H1 (cell line): ENCODE data around the gene MRRF.

Experiments
- CEBPB ChIP-seq: IDR thresholded peaks from 2 replicates; pipeline ENCODE4 v1.6.1; 2012; ENCODE audit warnings: low read depth, low read length
- PHF8 ChIP-seq: fragments of 200-600 bp; sonication (generic); conservative IDR thresholded peaks from 2 replicates; pipeline ENCODE4 v1.7.1; 2012; ENCODE audit warnings: low read depth, mild to moderate bottlenecking, inconsistent platforms, low read length, moderate library complexity
- SP1 ChIP-seq: IDR thresholded peaks from 2 replicates; pipeline ENCODE4 v1.6.1; 2011; ENCODE audit warnings: low read depth, low read length
- YY1 ChIP-seq: IDR thresholded peaks from 2 replicates; pipeline ENCODE4 v1.6.1; 2011; ENCODE audit warnings: low read depth, mild to moderate bottlenecking, low read length
- TF ChIP-seq, protein P1 (sequence below): IDR thresholded peaks from 2 replicates; pipeline ENCODE4 v1.6.1; 2012; ENCODE audit warnings: low read length, inconsistent platforms
- TF ChIP-seq, protein P2 (sequence below), 3 experiments: IDR thresholded peaks; 1 replicate in 2 of 3; 2 replicates in 1 of 3; pipeline versions ENCODE4 v1.5.1 to v1.6.1; 2011; ENCODE audit warnings: low read length in 3 of 3, mild to moderate bottlenecking in 3 of 3, inconsistent platforms in 2 of 3, low read depth in 1 of 3, moderate library complexity in 1 of 3; ENCODE audit not compliant: insufficient read depth in 1 of 3; ENCODE audit errors: control extremely low read depth in 1 of 3

GRCh38 chr9:122329597-122329996 lies 64.9 kb downstream of the MRRF start:
- TF ChIP-seq SP1 = no peak
- TF ChIP-seq, protein P1, sequence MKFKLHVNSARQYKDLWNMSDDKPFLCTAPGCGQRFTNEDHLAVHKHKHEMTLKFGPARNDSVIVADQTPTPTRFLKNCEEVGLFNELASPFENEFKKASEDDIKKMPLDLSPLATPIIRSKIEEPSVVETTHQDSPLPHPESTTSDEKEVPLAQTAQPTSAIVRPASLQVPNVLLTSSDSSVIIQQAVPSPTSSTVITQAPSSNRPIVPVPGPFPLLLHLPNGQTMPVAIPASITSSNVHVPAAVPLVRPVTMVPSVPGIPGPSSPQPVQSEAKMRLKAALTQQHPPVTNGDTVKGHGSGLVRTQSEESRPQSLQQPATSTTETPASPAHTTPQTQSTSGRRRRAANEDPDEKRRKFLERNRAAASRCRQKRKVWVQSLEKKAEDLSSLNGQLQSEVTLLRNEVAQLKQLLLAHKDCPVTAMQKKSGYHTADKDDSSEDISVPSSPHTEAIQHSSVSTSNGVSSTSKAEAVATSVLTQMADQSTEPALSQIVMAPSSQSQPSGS = no peak
- TF ChIP-seq, protein P2, sequence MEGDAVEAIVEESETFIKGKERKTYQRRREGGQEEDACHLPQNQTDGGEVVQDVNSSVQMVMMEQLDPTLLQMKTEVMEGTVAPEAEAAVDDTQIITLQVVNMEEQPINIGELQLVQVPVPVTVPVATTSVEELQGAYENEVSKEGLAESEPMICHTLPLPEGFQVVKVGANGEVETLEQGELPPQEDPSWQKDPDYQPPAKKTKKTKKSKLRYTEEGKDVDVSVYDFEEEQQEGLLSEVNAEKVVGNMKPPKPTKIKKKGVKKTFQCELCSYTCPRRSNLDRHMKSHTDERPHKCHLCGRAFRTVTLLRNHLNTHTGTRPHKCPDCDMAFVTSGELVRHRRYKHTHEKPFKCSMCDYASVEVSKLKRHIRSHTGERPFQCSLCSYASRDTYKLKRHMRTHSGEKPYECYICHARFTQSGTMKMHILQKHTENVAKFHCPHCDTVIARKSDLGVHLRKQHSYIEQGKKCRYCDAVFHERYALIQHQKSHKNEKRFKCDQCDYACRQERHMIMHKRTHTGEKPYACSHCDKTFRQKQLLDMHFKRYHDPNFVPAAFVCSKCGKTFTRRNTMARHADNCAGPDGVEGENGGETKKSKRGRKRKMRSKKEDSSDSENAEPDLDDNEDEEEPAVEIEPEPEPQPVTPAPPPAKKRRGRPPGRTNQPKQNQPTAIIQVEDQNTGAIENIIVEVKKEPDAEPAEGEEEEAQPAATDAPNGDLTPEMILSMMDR (IDR thresholded peaks at IDR 0.05; ENCODE audit: control extremely low read depth in 1 of 3, insufficient read depth in 1 of 3, low read depth in 1 of 3, low read length in 3 of 3) = no peak
- no peak for TF ChIP-seq CEBPB
- no peak for TF ChIP-seq PHF8
- no peak for TF ChIP-seq YY1
